MM.1S (cell line): ENCODE data around the gene LAMTOR5.

Experiments
- DNase-seq: peaks from one replicate; pipeline ENCODE4 v3.0.0-alpha.2; 2015
- H2AFZ ChIP-seq: fragments of 300-600 bp; sonication (generic); 2 replicates; pipeline ENCODE4 v1.6.0; 2016; ENCODE audit warnings: antibody characterized with exemption, low read length
- H3F3A ChIP-seq: fragments of 300-600 bp; sonication (generic); 2 replicates; pipeline ENCODE4 v1.6.1; 2016; ENCODE audit warnings: mild to moderate bottlenecking, antibody characterized with exemption, low read length, moderate library complexity, mixed read lengths; ENCODE audit not compliant: insufficient read depth
- H3K27ac ChIP-seq: fragments of 300-600 bp; sonication (generic); 2 replicates; pipeline ENCODE4 v1.5.1; 2016; ENCODE audit warnings: mild to moderate bottlenecking, low read length
- H3K27me3 ChIP-seq: fragments of 300-600 bp; sonication (generic); replicated peaks from 2 replicates; pipeline ENCODE4 v1.6.0; 2016; ENCODE audit warnings: low read length; ENCODE audit not compliant: insufficient read depth
- H3K36me3 ChIP-seq: fragments of 300-600 bp; sonication (generic); replicated peaks from 2 replicates; pipeline ENCODE4 v1.6.1; 2016; ENCODE audit warnings: mild to moderate bottlenecking, low read length, mixed read lengths; ENCODE audit not compliant: insufficient read depth
- H3K4me1 ChIP-seq: fragments of 300-600 bp; sonication (generic); 2 replicates; pipeline ENCODE4 v1.6.1; 2016; ENCODE audit warnings: low read length, mixed read lengths
- H3K4me2 ChIP-seq: fragments of 300-600 bp; sonication (generic); 2 replicates; pipeline ENCODE4 v1.6.0; 2016; ENCODE audit warnings: low read depth, low read length
- H3K4me3 ChIP-seq: fragments of 300-600 bp; sonication (generic); 2 replicates; pipeline ENCODE4 v1.5.1; 2016; ENCODE audit warnings: low read length, mixed read lengths
- H3K79me2 ChIP-seq: fragments of 300-600 bp; sonication (generic); 2 replicates; pipeline ENCODE4 v1.6.1; 2016; ENCODE audit warnings: mixed run types, low read length, mixed read lengths
- H3K9ac ChIP-seq: fragments of 300-600 bp; sonication (generic); 2 replicates; pipeline ENCODE4 v1.6.1; 2016; ENCODE audit warnings: low read length, mixed read lengths
- H3K9me2 ChIP-seq: fragments of 300-600 bp; sonication (generic); replicated peaks from 2 replicates; pipeline ENCODE4 v1.6.1; 2016; ENCODE audit warnings: mild to moderate bottlenecking, low read length, mixed read lengths; ENCODE audit not compliant: insufficient read depth
- H3K9me3 ChIP-seq: fragments of 300-600 bp; sonication (generic); replicated peaks from 2 replicates; pipeline ENCODE4 v1.6.1; 2016; ENCODE audit warnings: mild to moderate bottlenecking, low read length, mixed read lengths; ENCODE audit not compliant: insufficient read depth
- H4K20me1 ChIP-seq: fragments of 300-600 bp; sonication (generic); 2 replicates; pipeline ENCODE4 v1.6.1; 2016; ENCODE audit warnings: mild to moderate bottlenecking, low read length, moderate library complexity, mixed read lengths; ENCODE audit not compliant: insufficient read depth
- CTCF ChIP-seq: fragments of 300-600 bp; sonication (generic); IDR thresholded peaks from 2 replicates; pipeline ENCODE4 v1.5.1; 2016; ENCODE audit warnings: antibody characterized with exemption, low read length, mixed read lengths
- EZH2 ChIP-seq: fragments of 300-600 bp; sonication (generic); optimal IDR thresholded peaks from 2 replicates; pipeline ENCODE3; 2017; ENCODE audit warnings: low read depth, mild to moderate bottlenecking, antibody characterized with exemption, low read length, mixed read lengths
- EZH2phosphoT487 ChIP-seq: fragments of 300-600 bp; sonication (generic); IDR thresholded peaks from 2 replicates; pipeline ENCODE4 v1.6.1; 2018; ENCODE audit warnings: antibody characterized with exemption, low read length

The LAMTOR5 gene

GRCh38 chr1:110436635-110437034 is 29.1 kb upstream of the LAMTOR5 start:
- no peaks in the 10 kb centered on the region for H3K4me1 ChIP-seq
- H3K4me2 ChIP-seq: no peak overlapping the region
- no peaks in the 10 kb centered on the region for H3F3A ChIP-seq
- H3K27ac ChIP-seq: no peak overlapping the region
- H4K20me1 ChIP-seq: no peaks in the 10 kb centered on the region
- DNase-seq: no peak
- H3K79me2 ChIP-seq: no peaks in the 10 kb centered on the region
- no peak overlapping the region for H2AFZ ChIP-seq
- no peaks in the 10 kb centered on the region for H3K36me3 ChIP-seq
- H3K4me3 ChIP-seq: no peak overlapping the region
- TF ChIP-seq EZH2phosphoT487 (no peak), EZH2 (no peak), CTCF (no peak)
- H3K27me3 ChIP-seq: no peaks in the 10 kb centered on the region
- no peaks in the 10 kb centered on the region for H3K9me2 ChIP-seq
- no peaks in the 10 kb centered on the region for H3K9me3 ChIP-seq
- no peak overlapping the region for H3K9ac ChIP-seq

GRCh38 chr1:110434946-110435345 is 27.5 kb upstream of the LAMTOR5 start:
- no peaks in the 10 kb centered on the region for H3F3A ChIP-seq
- H3K27ac ChIP-seq: no peak overlapping the region
- H4K20me1 ChIP-seq: no peaks in the 10 kb centered on the region
- H3K4me3 ChIP-seq: no peak overlapping the region
- H2AFZ ChIP-seq: no peak overlapping the region
- H3K9ac ChIP-seq: no peak overlapping the region
- no peak for TF ChIP-seq CTCF
- no peak for TF ChIP-seq EZH2
- no peak for TF ChIP-seq EZH2phosphoT487
- no peaks in the 10 kb centered on the region for H3K4me1 ChIP-seq
- H3K9me3 ChIP-seq: no peaks in the 10 kb centered on the region
- no peaks in the 10 kb centered on the region for H3K36me3 ChIP-seq
- no peaks in the 10 kb centered on the region for H3K79me2 ChIP-seq
- no peak overlapping the region for H3K4me2 ChIP-seq
- no peaks in the 10 kb centered on the region for H3K27me3 ChIP-seq
- H3K9me2 ChIP-seq: no peaks in the 10 kb centered on the region
- DNase-seq: no peak

- H3K4me2 ChIP-seq: no peak overlapping the region
- no peak overlapping the region for H3K4me3 ChIP-seq
- H3K9ac ChIP-seq: no peak overlapping the region
- no peak overlapping the region for H3K27ac ChIP-seq
- TF ChIP-seq EZH2: no peak
- no peak for TF ChIP-seq EZH2phosphoT487
- peak; percentile 6; the same call in 1 of the 2 replicates for TF ChIP-seq CTCF
- peak; percentile 27 for DNase-seq
- H3K4me1 ChIP-seq: no peaks in the 10 kb centered on the region
- no peaks in the 10 kb centered on the region for H3K79me2 ChIP-seq
- no peak overlapping the region for H2AFZ ChIP-seq
- H3K9me2 ChIP-seq: no peaks in the 10 kb centered on the region
- no peaks in the 10 kb centered on the region for H4K20me1 ChIP-seq
- no peaks in the 10 kb centered on the region for H3F3A ChIP-seq
- no peaks in the 10 kb centered on the region for H3K27me3 ChIP-seq
- no peaks in the 10 kb centered on the region for H3K36me3 ChIP-seq
- no peaks in the 10 kb centered on the region for H3K9me3 ChIP-seq
Measured at GRCh38 chr1:110433803-110434202, 26.3 kb upstream of the LAMTOR5 start.
